ENCODE results near the gene DDX1. TPM values are rescaled to one million over a fixed set of nuclear protein-coding genes. Genes with fewer than 3 reads are reported as not detected.

The DDX1 gene
- total RNA-seq, 1 experiment from 2014 or later, result 115 TPM

DNA sequence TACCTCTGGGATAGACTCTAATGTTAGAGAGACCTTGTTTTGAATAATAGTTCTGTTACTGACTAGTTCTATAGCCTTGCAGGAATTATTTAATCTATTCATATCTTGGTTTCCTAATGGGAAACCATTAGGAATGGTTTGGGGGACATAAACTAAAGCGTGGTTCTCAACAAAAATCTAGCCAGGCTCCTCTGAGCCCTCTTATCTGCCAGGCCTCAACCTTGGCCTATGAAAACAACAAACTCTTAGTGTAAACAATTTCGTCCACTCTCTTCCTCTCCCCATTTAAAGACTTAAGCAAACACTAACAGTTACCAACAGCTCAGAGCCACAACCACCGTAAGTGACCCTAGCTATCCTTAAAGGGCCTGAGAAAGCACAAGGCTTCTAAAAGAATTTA lies 19.9 kb upstream of the DDX1 start (continued):
- TF ChIP-seq, protein P1, sequence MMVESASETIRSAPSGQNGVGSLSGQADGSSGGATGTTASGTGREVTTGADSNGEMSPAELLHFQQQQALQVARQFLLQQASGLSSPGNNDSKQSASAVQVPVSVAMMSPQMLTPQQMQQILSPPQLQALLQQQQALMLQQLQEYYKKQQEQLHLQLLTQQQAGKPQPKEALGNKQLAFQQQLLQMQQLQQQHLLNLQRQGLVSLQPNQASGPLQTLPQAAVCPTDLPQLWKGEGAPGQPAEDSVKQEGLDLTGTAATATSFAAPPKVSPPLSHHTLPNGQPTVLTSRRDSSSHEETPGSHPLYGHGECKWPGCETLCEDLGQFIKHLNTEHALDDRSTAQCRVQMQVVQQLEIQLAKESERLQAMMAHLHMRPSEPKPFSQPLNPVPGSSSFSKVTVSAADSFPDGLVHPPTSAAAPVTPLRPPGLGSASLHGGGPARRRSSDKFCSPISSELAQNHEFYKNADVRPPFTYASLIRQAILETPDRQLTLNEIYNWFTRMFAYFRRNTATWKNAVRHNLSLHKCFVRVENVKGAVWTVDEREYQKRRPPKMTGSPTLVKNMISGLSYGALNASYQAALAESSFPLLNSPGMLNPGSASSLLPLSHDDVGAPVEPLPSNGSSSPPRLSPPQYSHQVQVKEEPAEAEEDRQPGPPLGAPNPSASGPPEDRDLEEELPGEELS (CRISPR knock-in tag; IDR thresholded peaks at IDR 0.05), result no peak
- TF ChIP-seq FOXK1 (CRISPR knock-in tag; IDR thresholded peaks at IDR 0.05), result no peak
- no peak for TF ChIP-seq MXD4 (CRISPR knock-in tag; IDR thresholded peaks at IDR 0.05; ENCODE audit: borderline replicate concordance)
- TF ChIP-seq, protein P2, sequence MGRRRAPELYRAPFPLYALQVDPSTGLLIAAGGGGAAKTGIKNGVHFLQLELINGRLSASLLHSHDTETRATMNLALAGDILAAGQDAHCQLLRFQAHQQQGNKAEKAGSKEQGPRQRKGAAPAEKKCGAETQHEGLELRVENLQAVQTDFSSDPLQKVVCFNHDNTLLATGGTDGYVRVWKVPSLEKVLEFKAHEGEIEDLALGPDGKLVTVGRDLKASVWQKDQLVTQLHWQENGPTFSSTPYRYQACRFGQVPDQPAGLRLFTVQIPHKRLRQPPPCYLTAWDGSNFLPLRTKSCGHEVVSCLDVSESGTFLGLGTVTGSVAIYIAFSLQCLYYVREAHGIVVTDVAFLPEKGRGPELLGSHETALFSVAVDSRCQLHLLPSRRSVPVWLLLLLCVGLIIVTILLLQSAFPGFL (CRISPR knock-in tag; IDR thresholded peaks at IDR 0.05; ENCODE audit: borderline replicate concordance), result no peak
- no peak for TF ChIP-seq ZNF416 (CRISPR knock-in tag; IDR thresholded peaks at IDR 0.05)
- no peak for TF ChIP-seq GABPB1 (CRISPR knock-in tag; IDR thresholded peaks at IDR 0.05)
- TF ChIP-seq SP1 (CRISPR knock-in tag; conservative IDR thresholded peaks at IDR 0.05), result no peak
- TF ChIP-seq OVOL2 (CRISPR knock-in tag; IDR thresholded peaks at IDR 0.05; ENCODE audit: borderline replicate concordance), result no peak
- no peak for TF ChIP-seq SMAD3 (CRISPR knock-in tag; IDR thresholded peaks at IDR 0.05; ENCODE audit: borderline replicate concordance)
- TF ChIP-seq, protein P3, sequence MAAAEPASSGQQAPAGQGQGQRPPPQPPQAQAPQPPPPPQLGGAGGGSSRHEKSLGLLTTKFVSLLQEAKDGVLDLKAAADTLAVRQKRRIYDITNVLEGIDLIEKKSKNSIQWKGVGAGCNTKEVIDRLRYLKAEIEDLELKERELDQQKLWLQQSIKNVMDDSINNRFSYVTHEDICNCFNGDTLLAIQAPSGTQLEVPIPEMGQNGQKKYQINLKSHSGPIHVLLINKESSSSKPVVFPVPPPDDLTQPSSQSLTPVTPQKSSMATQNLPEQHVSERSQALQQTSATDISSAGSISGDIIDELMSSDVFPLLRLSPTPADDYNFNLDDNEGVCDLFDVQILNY (CRISPR knock-in tag; IDR thresholded peaks at IDR 0.05), result no peak
- TF ChIP-seq HMGA2 (CRISPR knock-in tag; IDR thresholded peaks at IDR 0.05), result no peak
- no peak for TF ChIP-seq ETV6 (CRISPR knock-in tag; IDR thresholded peaks at IDR 0.05)
- TF ChIP-seq RELA (CRISPR knock-in tag; IDR thresholded peaks at IDR 0.05; ENCODE audit: borderline replicate concordance), result no peak

DNA sequence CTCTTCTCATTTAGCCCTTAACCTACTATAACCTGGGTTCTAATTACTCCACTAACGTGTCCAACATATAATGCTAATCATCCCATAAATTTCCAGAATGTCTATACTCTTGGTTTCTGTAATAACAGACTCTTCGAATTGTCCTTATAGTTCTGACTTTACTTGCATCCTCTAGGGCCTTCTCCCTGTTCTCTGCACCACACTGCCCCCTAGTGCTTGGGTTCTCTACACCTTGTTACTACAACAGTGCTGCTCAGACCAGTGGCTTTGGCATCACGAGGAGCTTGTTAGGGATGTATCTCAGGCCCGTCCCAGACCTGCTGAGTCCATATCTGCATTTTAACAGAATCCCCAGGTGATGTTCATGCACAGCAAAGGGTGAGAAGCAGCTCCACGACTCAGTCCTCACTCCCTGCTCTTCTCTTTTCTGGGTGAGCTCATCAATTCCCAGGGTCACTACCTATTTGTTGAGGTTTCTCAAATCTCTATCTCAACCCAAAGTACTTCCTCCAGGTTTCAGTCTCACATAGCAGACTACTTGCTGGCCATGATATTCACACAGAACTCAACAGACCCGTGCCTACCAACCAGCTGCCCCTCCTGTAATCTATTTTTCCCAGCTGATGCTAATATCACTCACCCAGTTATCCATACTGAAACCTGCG lies 14.5 kb upstream of the DDX1 start:
- DNase-seq (ENCODE audit: low spot score) (peak; percentile 95), ATAC-seq (peak; percentile 99)
- H3K27ac Mint-ChIP-seq, result no peak overlapping the region
- H3K9me3 Mint-ChIP-seq, result no peaks in the 10 kb centered on the region
- ChIA-PET POLR2A (no interaction called here), CTCF (interaction anchor here (0.5 to 2.1 kb wide), 56 partner anchors 9 to 942 kb away, joined by 3 to 24 read pairs (median 4); partner anchors contain the start of genes DDX1 and NBAS)
- no peaks in the 10 kb centered on the region for H3K36me3 Mint-ChIP-seq
- 0 out of 2 replicates have a peak, but pooled peaks cover 3% of the 10 kb centered on the region for H3K27me3 Mint-ChIP-seq (ENCODE audit: low read depth)
- no peak overlapping the region for H3K4me3 Mint-ChIP-seq
- TF ChIP-seq, protein P4, sequence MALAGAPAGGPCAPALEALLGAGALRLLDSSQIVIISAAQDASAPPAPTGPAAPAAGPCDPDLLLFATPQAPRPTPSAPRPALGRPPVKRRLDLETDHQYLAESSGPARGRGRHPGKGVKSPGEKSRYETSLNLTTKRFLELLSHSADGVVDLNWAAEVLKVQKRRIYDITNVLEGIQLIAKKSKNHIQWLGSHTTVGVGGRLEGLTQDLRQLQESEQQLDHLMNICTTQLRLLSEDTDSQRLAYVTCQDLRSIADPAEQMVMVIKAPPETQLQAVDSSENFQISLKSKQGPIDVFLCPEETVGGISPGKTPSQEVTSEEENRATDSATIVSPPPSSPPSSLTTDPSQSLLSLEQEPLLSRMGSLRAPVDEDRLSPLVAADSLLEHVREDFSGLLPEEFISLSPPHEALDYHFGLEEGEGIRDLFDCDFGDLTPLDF (CRISPR knock-in tag; IDR thresholded peaks at IDR 0.05), result no peak
- TF ChIP-seq ZBTB21 (CRISPR knock-in tag; IDR thresholded peaks at IDR 0.05; ENCODE audit: borderline replicate concordance), result no peak
- TF ChIP-seq, protein P5, sequence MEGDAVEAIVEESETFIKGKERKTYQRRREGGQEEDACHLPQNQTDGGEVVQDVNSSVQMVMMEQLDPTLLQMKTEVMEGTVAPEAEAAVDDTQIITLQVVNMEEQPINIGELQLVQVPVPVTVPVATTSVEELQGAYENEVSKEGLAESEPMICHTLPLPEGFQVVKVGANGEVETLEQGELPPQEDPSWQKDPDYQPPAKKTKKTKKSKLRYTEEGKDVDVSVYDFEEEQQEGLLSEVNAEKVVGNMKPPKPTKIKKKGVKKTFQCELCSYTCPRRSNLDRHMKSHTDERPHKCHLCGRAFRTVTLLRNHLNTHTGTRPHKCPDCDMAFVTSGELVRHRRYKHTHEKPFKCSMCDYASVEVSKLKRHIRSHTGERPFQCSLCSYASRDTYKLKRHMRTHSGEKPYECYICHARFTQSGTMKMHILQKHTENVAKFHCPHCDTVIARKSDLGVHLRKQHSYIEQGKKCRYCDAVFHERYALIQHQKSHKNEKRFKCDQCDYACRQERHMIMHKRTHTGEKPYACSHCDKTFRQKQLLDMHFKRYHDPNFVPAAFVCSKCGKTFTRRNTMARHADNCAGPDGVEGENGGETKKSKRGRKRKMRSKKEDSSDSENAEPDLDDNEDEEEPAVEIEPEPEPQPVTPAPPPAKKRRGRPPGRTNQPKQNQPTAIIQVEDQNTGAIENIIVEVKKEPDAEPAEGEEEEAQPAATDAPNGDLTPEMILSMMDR (IDR thresholded peaks at IDR 0.05), result peak; percentile 56
- TF ChIP-seq, protein P6, sequence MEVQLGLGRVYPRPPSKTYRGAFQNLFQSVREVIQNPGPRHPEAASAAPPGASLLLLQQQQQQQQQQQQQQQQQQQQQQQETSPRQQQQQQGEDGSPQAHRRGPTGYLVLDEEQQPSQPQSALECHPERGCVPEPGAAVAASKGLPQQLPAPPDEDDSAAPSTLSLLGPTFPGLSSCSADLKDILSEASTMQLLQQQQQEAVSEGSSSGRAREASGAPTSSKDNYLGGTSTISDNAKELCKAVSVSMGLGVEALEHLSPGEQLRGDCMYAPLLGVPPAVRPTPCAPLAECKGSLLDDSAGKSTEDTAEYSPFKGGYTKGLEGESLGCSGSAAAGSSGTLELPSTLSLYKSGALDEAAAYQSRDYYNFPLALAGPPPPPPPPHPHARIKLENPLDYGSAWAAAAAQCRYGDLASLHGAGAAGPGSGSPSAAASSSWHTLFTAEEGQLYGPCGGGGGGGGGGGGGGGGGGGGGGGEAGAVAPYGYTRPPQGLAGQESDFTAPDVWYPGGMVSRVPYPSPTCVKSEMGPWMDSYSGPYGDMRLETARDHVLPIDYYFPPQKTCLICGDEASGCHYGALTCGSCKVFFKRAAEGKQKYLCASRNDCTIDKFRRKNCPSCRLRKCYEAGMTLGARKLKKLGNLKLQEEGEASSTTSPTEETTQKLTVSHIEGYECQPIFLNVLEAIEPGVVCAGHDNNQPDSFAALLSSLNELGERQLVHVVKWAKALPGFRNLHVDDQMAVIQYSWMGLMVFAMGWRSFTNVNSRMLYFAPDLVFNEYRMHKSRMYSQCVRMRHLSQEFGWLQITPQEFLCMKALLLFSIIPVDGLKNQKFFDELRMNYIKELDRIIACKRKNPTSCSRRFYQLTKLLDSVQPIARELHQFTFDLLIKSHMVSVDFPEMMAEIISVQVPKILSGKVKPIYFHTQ (CRISPR knock-in tag; IDR thresholded peaks at IDR 0.05), result no peak
- TF ChIP-seq, protein P7, sequence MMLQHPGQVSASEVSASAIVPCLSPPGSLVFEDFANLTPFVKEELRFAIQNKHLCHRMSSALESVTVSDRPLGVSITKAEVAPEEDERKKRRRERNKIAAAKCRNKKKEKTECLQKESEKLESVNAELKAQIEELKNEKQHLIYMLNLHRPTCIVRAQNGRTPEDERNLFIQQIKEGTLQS (CRISPR knock-in tag; conservative IDR thresholded peaks at IDR 0.05), result no peak
- peak; percentile 34; the same call in 1 of the 2 replicates for TF ChIP-seq TEAD1 (CRISPR knock-in tag; IDR thresholded peaks at IDR 0.05)
- no peak for TF ChIP-seq TCF7 (CRISPR knock-in tag; IDR thresholded peaks at IDR 0.05; ENCODE audit: low read depth)
- H3K4me1 Mint-ChIP-seq, result peaks cover 10% of the 10 kb centered on the region

Data from WTC11 (cell line).